Neutrophil (primary cell): ENCODE measurements around the gene TARBP2.
A peak's percentile ranks its signal among the peaks of the same experiment; 100 is the strongest.

Experiments
- H3K27ac ChIP-seq: fragments of 200-600 bp; sonication (generic); 2 replicates; pipeline ENCODE4 v1.5.1; 2016; ENCODE audit warnings: mild to moderate bottlenecking, moderate library complexity
- H3K27me3 ChIP-seq: fragments of 200-600 bp; sonication (generic); 2 replicates; pipeline ENCODE4 v1.6.0; 2016; ENCODE audit warnings: mild to moderate bottlenecking
- H3K36me3 ChIP-seq: fragments of 200-600 bp; sonication (generic); 2 replicates; pipeline ENCODE4 v1.5.1; 2017
- H3K4me1 ChIP-seq, 2 experiments: fragments of 200-600 bp in 1 of 2; sonication (generic) in 1 of 2; 1 replicate in 1 of 2; 2 replicates in 1 of 2; pipeline versions ENCODE4 v1.5.1 to v1.6.1; 2013 to 2016; ENCODE audit warnings: low read depth in 1 of 2, low read length in 1 of 2, mild to moderate bottlenecking in 1 of 2, moderate library complexity in 1 of 2; ENCODE audit not compliant: control insufficient read depth in 1 of 2, insufficient read depth in 1 of 2
- H3K4me3 ChIP-seq, 2 experiments: fragments of 200-600 bp in 1 of 2; sonication (generic) in 1 of 2; 1 replicate in 1 of 2; 2 replicates in 1 of 2; pipeline ENCODE4 v1.5.1; 2013 to 2016; ENCODE audit warnings: low read depth in 1 of 2, low read length in 1 of 2, mild to moderate bottlenecking in 1 of 2, moderate library complexity in 1 of 2
- H3K9me3 ChIP-seq: fragments of 200-600 bp; sonication (generic); 2 replicates; pipeline ENCODE4 v1.5.1; 2016
- TF ChIP-seq, protein P1 (sequence below): fragments of 200-600 bp; sonication (generic); IDR thresholded peaks from 2 replicates; pipeline ENCODE4 v1.5.1; 2016; ENCODE audit warnings: antibody characterized with exemption

The TARBP2 gene

DNA sequence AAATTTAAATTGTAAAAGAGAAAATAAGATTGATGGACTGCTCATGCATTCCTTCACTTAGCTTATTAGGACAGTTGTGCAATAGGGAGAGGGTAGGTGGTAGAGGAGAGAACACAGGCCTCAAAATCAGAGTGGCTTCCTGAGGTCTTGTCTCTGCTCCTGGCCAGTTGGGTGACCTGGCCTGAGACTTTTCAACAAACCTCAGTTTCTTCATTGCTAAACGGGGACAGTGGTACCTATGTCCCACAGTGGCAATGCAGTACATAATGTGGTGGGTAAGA is 4.4 kb upstream of the TARBP2 start:
- H3K36me3 ChIP-seq = no peaks in the 10 kb centered on the region
- H3K27me3 ChIP-seq = peaks cover 13% of the 10 kb centered on the region
- no peak overlapping the region for H3K4me3 ChIP-seq
- H3K4me1 ChIP-seq = peaks cover 37 to 38% of the 10 kb centered on the region in 2 experiments
- TF ChIP-seq, protein P1, sequence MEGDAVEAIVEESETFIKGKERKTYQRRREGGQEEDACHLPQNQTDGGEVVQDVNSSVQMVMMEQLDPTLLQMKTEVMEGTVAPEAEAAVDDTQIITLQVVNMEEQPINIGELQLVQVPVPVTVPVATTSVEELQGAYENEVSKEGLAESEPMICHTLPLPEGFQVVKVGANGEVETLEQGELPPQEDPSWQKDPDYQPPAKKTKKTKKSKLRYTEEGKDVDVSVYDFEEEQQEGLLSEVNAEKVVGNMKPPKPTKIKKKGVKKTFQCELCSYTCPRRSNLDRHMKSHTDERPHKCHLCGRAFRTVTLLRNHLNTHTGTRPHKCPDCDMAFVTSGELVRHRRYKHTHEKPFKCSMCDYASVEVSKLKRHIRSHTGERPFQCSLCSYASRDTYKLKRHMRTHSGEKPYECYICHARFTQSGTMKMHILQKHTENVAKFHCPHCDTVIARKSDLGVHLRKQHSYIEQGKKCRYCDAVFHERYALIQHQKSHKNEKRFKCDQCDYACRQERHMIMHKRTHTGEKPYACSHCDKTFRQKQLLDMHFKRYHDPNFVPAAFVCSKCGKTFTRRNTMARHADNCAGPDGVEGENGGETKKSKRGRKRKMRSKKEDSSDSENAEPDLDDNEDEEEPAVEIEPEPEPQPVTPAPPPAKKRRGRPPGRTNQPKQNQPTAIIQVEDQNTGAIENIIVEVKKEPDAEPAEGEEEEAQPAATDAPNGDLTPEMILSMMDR = no peak
- H3K27ac ChIP-seq = no peak overlapping the region
- no peaks in the 10 kb centered on the region for H3K9me3 ChIP-seq

DNA sequence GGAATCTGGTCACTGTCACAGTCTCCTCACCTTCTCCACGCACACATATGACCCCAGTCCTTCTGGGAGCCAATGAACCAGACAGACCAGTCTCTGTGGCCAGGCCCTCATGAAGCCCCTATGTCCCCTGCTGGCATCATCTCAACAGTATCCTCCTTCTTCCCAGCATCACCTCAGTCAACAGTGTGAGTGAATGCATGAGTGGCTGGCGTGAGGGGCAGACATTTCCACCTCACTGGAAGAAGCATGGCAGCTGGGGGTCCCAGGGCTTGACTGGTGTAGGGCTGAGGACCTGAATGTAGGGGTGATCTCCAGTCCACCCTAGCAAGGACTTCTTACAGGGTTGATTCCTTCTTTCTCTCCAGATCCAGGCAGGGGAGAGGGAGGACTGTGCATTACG is 3.6 kb upstream of the TARBP2 start:
- Histone ChIP-seq H3K4me1 (peaks cover 35 to 37% of the 10 kb centered on the region in 2 experiments), H3K4me3 (no peak overlapping the region)
- TF ChIP-seq, protein P1 = no peak

DNA sequence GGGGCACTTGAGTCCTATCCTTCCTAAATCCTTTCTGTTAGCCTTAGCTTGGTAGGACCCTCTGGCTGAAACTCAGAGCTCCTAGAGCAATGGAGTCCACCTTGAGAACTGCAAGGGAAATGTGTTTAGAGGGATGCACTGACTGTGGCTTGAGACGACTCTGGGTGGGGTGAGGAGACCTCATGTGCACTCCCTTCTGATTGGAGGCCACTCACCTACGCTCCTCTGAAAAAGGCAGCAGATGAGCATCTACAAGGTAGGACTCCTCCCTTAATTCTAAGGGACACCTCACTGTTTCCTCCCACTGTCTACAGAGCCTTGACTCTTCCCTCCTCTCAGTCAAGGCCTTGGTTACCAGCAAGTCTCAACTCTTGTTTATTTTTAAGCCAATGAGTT is 2.9 kb upstream of the TARBP2 start:
- H3K27ac ChIP-seq = peak overlapping the region; percentile 13
- no peak overlapping the region for H3K4me3 ChIP-seq
- H3K36me3 ChIP-seq = no peaks in the 10 kb centered on the region
- TF ChIP-seq, protein P1 = no peak
- H3K27me3 ChIP-seq = peaks cover 13% of the 10 kb centered on the region
- H3K9me3 ChIP-seq = no peaks in the 10 kb centered on the region
- peaks cover 28 to 35% of the 10 kb centered on the region in 2 experiments for H3K4me1 ChIP-seq

More for the DNA sequence above, 3.6 kb upstream of the TARBP2 start:
- Histone ChIP-seq H3K9me3 (no peaks in the 10 kb centered on the region), H3K27ac (no peak overlapping the region), H3K27me3 (peaks cover 13% of the 10 kb centered on the region), H3K36me3 (no peaks in the 10 kb centered on the region)

DNA sequence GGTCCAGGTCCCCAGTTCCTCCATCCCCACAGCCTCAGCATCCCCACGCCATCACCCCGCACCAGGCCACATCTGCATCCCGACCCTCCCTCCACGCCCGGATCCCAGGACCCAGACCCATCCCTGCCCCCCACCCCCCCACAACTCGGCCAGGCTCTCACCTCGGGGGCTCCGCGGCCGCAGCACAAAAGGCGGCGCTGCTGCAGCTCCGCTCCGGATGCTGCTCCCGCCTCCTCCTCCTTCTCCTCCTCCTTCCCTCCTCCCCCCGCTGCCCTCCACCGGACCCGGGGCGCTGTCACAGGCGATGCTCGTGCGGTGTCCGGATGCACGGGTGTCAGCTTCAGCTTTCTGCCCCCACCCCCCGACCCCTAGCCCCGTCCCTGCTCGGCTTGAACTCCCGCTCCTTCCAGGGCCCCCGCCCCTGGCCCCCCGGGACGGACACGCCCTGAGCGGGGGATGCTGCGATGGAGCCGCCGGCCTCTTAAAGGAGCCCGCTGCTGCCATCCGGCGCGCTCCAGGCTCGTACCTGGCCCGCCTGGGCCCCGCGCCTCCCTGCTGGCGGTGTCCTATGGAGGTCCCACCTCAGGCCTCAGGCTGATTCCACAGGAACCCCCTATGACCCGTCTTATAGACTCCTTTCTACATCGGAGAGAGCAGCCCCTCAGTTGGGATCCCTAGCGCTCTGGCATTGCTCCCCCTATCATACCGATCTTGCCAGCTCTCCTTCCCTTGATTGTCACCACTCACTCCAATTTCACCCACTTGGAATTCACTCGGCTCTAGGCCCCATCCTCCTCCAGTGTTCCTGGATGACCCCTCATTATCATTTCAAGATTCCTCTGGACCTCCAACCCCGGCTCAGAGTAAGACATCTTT is 1.6 kb upstream of the TARBP2 start, which contains the start of gene MAP3K12:
MAP3K12 (minus strand) TSS at position 193 of the 876 bp plus-strand sequence. CDS start 12,067 bp downstream, outside the sequence.
- Histone ChIP-seq H3K4me3 (peak within 1 kb of the TSS; percentile 72 to 78), H3K27ac (peak within 1 kb of the TSS; percentile 90), H3K36me3 (no peaks in the 10 kb centered on the region), H3K9me3 (no peaks in the 10 kb centered on the region), H3K27me3 (peaks cover 13% of the 10 kb centered on the region), H3K4me1 (peaks cover 22 to 27% of the 10 kb centered on the region in 2 experiments)
- TF ChIP-seq, protein P1 = no peak

DNA sequence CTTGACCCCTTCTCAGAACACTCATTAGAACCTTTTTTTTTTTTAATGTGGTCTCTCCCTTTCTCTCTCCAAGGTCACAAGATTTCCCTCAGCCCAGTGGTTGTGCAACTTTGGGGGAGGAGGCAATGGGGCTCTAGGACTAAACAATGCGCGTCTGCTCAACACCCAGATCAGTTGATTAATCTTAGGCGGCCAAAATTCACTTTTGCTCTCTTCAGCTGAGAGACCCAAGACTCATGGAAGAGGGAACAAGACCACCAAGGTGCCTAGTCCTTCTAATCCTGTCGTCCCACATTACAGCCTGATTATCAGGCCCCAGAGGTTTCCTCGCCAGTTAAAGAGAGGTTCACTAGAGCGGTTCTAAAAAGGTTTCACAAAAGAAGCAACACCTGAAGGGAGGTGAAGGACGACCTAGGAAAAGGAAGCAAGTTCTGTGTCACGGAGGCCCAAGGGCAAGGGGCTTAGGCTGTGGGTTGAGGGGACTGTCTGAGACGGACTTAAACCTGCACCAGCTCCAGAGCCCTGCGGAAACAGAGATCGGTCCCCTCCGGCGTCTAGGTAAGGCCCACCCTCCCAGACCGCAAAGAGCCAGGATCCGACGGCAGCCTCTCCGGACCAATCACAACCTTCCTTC is 824 bp upstream of the TARBP2 start:
- Histone ChIP-seq H3K4me3 (peak overlapping the region; percentile 72 to 78), H3K4me1 (peaks cover 22 to 27% of the 10 kb centered on the region in 2 experiments), H3K9me3 (no peaks in the 10 kb centered on the region), H3K36me3 (no peaks in the 10 kb centered on the region), H3K27me3 (peaks cover 13% of the 10 kb centered on the region), H3K27ac (peak overlapping the region; percentile 90)
- TF ChIP-seq, protein P1 = no peak
